ENCODE data around the gene SOAT1.
"Not testable (repeated sequence)": the region's sequence is repeated elsewhere in the genome, so short reads cannot be mapped to it uniquely, and the experiment has no call there.

The SOAT1 gene

GRCh38 chr1:179293340-179294327, at the start of gene SOAT1:
Gene SOAT1 (plus strand): TSS chr1:179293797. CDS start chr1:179302685, 8,888 bp downstream.
- peak; percentile 92 to 93 for DNase-seq (ENCODE audit: low read depth in 1 of 2, low spot score in 1 of 2)
- in situ Hi-C loops (cut with HindIII; ENCODE audit: low pct_unique_long_range_greater_than_20kb, low sequenced_read_pairs), result no loop called here
- TF ChIP-seq JUND (IDR thresholded peaks at IDR 0.05; ENCODE audit: low read depth), result no peak

GRCh38 chr1:179245426-179245825, 48.2 kb upstream of the SOAT1 start:
- in situ Hi-C loops (cut with HindIII; ENCODE audit: low pct_unique_long_range_greater_than_20kb, low sequenced_read_pairs); DNase-seq (ENCODE audit: low read depth in 1 of 2, low spot score in 1 of 2): not testable (repeated sequence)

DNA sequence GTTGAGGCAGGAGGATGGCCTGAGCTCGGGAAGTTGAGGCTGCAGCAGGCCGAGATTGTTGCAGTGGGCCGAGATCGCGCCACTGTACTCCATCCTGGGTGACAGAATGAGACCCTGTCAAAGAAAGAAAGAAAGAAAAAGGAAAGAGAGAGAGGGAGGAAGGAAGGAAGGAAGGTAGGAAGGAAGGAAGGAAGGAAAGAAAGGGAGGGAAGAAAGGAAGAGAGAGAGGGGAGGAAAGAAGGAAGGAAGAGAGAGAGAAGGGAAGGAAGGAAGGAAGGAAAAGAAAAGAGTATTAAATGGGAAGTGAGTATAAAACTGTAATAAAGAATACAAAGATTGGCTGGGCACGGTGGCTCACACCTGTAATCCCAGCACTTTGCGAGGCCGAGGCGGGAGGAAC, 45.7 kb upstream of the SOAT1 start:
- DNase-seq (ENCODE audit: low read depth in 1 of 2, low spot score in 1 of 2), result no peak
- TF ChIP-seq JUND (IDR thresholded peaks at IDR 0.05; ENCODE audit: low read depth), result no peak
- in situ Hi-C loops (cut with HindIII; ENCODE audit: low pct_unique_long_range_greater_than_20kb, low sequenced_read_pairs), result no loop called here

DNA sequence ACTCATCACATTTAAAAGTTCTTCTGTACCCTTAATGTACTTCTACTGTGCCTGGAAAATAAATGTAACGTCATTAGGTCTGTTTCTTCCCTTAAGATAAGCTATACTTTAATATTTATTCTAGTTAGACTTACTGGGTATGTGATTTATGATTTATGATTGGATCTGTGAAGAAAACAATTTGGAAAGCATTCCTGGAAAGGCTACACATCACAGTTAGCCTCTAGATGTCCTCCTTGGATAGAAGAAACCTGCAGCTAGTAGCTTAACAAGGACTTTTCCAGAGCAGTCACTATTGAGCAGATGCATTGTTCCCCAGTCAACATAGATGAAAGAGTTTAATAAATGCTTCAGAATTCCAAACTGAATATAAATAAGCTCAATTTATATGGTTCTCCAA, 41.9 kb upstream of the SOAT1 start:
- peak; percentile 68 to 84 for DNase-seq (ENCODE audit: low read depth in 1 of 2, low spot score in 1 of 2)
- in situ Hi-C loops (cut with HindIII; ENCODE audit: low pct_unique_long_range_greater_than_20kb, low sequenced_read_pairs), result no loop called here
- TF ChIP-seq JUND (IDR thresholded peaks at IDR 0.05; ENCODE audit: low read depth), result no peak

DNA sequence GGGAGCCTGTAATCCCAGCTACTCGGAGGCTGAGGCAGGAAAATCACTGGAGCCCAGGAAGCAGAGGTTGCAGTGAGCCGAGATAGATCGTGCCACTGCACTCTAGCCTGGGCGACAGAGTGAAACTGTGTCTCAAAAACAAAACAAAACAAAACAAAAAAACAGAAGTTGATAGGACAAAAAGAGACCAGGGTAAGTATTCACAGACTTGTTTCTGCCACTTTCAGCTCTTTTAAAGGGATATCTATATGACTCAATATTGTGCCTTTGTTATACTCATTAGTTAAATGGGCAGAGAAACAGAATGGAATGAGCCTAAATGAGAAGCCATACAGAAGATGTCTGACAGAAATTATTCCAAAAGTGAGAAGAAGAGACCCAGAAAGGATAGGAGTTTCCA, 41.0 kb upstream of the SOAT1 start:
- in situ Hi-C loops (cut with HindIII; ENCODE audit: low pct_unique_long_range_greater_than_20kb, low sequenced_read_pairs), result no loop called here
- DNase-seq (ENCODE audit: low read depth in 1 of 2, low spot score in 1 of 2), result no peak
- TF ChIP-seq JUND (IDR thresholded peaks at IDR 0.05; ENCODE audit: low read depth), result no peak

DNA sequence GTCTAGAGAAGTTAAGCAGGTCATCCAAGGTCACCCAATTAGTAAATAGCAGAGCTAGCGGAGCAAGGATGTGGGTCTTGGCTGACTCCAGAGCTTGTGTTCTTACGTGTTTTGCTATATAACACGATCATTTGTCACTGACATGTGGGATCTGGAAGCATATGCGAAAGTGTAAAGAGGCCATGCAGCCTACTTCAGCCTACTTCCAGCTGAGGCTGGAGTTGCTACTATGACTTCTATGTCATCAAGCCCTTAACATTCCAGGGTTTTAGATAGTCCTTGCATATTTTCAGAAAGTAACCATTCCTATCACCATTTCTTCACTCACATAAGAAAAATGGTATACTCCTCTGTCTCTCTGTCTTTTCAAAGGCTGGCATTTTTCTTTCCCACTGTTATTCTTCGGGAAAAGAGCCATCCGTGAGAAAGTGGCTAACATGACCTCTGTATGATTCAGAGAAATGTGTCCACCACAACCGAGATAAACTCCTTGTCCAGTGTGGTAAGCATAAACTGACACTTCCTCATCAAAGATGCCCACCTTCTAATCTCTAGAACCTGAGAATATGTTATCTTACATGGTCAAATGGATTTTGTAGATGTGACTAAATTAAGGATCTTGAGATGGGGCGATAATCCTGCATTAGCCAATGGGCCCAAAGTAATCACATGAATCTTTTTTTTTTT, 40.2 kb upstream of the SOAT1 start:
- TF ChIP-seq JUND (IDR thresholded peaks at IDR 0.05; ENCODE audit: low read depth), result no peak
- in situ Hi-C loops (cut with HindIII; ENCODE audit: low pct_unique_long_range_greater_than_20kb, low sequenced_read_pairs), result no loop called here
- DNase-seq (ENCODE audit: low read depth in 1 of 2, low spot score in 1 of 2), result no peak

DNA sequence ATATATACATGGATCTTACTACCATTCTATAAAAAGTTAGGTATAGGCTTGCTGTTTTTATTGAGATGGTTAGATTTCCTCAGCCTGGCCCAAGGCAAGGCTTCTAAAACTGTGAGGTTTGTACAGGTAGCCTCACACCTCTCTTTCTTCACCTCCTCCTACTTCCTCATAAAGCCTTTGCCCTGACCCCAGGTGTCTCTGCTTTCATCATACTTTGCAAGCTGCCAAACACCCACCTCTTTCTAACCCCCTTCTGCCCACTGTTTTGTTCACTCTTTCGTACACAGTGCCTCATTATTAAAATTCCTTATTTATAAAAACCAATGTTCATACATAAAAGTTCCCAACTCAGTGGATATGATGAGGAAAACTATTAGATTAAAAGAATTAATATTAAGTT, 31.4 kb upstream of the SOAT1 start:
- TF ChIP-seq JUND (IDR thresholded peaks at IDR 0.05; ENCODE audit: low read depth), result no peak
- in situ Hi-C loops (cut with HindIII; ENCODE audit: low pct_unique_long_range_greater_than_20kb, low sequenced_read_pairs), result no loop called here
- DNase-seq (ENCODE audit: low read depth in 1 of 2, low spot score in 1 of 2), result no peak

GRCh38 chr1:179263121-179263520, 30.5 kb upstream of the SOAT1 start:
- DNase-seq (ENCODE audit: low read depth in 1 of 2, low spot score in 1 of 2), result no peak
- in situ Hi-C loops (cut with HindIII; ENCODE audit: low pct_unique_long_range_greater_than_20kb, low sequenced_read_pairs), result no loop called here
- no peak for TF ChIP-seq JUND (IDR thresholded peaks at IDR 0.05; ENCODE audit: low read depth)

- DNase-seq (ENCODE audit: low read depth in 1 of 2, low spot score in 1 of 2), result no peak
- in situ Hi-C loops (cut with HindIII; ENCODE audit: low pct_unique_long_range_greater_than_20kb, low sequenced_read_pairs), result no loop called here
Measured at GRCh38 chr1:179264507-179264906, 29.1 kb upstream of the SOAT1 start.

DNA sequence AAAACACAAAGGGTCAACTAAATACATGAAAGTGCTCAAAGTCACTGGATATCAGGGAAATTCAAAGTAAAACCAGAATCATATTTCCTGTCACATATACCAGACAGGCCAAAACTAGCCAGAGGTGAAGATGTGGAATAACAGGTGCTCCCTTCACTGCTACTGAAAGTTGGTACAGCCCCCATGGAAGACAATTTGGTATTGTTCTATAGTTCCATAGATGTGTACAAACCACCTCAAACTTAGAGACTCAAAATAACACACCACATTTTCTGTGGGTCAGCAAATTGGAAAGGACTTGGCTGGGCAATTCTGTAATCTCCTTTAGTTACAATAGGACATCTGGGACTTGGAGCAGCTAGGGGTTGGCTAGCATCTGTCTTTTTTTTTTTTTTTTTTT, 24.5 kb upstream of the SOAT1 start:
- in situ Hi-C loops (cut with HindIII; ENCODE audit: low pct_unique_long_range_greater_than_20kb, low sequenced_read_pairs), result no loop called here
- no peak for DNase-seq (ENCODE audit: low read depth in 1 of 2, low spot score in 1 of 2)
- no peak for TF ChIP-seq JUND (IDR thresholded peaks at IDR 0.05; ENCODE audit: low read depth)

More at GRCh38 chr1:179264507-179264906, 29.1 kb upstream of the SOAT1 start:
- TF ChIP-seq JUND (IDR thresholded peaks at IDR 0.05; ENCODE audit: low read depth), result no peak

DNA sequence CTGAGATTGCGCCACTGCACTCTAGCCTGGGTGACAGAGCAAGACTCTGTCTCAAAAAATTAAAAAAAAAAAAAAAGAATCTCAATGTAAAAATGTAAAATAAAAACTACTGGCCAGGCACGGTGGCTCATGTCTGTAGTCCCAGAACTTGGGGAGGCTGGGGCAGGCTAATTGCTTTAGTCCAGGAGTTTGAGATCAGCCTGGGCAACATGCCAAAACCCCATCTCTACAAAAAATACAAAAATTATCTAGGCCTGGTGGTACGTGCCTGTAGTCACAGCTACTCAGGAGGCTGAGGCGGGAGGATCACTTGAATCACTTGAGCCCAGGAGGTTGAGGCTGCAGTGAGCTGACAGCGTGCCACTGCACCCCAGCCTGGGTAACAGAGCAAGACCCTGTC, 19.2 kb upstream of the SOAT1 start:
- in situ Hi-C loops (cut with HindIII; ENCODE audit: low pct_unique_long_range_greater_than_20kb, low sequenced_read_pairs); DNase-seq (ENCODE audit: low read depth in 1 of 2, low spot score in 1 of 2): not testable (repeated sequence)

DNA sequence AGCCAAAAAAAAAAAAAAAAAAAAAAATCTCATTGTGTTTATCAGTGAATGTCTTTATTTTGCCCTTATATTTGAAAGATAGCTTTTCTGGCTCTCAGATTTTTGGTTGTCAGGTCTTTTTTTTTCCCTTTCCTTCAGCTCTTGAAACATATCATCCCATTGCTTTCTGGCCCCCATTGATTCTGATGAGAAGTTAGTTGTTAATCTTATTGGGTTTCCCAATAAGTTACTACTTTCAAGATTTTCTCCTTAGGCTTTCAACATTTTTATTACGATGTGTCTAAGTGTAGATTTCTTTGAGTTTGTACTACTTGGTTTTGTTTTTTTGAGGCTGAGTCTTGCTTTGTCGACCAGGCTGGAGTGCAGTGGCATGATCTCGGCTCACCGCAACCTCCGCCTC, 14.7 kb upstream of the SOAT1 start:
- in situ Hi-C loops (cut with HindIII; ENCODE audit: low pct_unique_long_range_greater_than_20kb, low sequenced_read_pairs), result no loop called here
- DNase-seq (ENCODE audit: low read depth in 1 of 2, low spot score in 1 of 2), result no peak

DNA sequence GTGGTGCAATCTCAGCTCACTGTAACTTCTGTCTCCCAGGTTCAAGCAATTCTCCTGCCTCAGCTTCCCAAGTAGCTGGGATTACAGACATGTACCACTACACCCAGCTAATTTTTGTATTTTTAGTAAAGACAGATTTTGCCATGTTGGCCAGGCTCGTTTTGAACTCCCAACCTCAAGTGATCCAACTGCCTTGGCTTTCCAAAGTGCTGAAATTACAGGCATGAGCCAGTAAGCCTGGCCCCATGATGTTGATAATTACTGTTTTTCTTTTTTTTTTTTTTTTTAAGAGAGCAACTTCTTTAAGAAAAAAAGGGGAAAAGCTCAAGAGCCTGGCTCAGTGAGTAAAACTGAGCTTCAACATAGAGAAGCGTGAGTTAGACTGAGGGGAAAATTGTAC, 9.6 kb upstream of the SOAT1 start:
- in situ Hi-C loops (cut with HindIII; ENCODE audit: low pct_unique_long_range_greater_than_20kb, low sequenced_read_pairs), result no loop called here
- no peak for TF ChIP-seq JUND (IDR thresholded peaks at IDR 0.05; ENCODE audit: low read depth)
- no peak for DNase-seq (ENCODE audit: low read depth in 1 of 2, low spot score in 1 of 2)

More for the DNA sequence above, 14.7 kb upstream of the SOAT1 start:
- no peak for TF ChIP-seq JUND (IDR thresholded peaks at IDR 0.05; ENCODE audit: low read depth)
